Mesothelial cell of epicardium (in vitro differentiated cells): ENCODE measurements around the gene OR2T3. TPM values are rescaled to one million over a fixed set of nuclear protein-coding genes. Genes with fewer than 3 reads are reported as not detected.
"Not testable (repeated sequence)": the region's sequence is repeated elsewhere in the genome, so short reads cannot be mapped to it uniquely, and the experiment has no call there.

Source experiments
- DNase-seq, 2 experiments: peaks; one replicate each; pipeline ENCODE4 v3.0.0; 2021; ENCODE audit warnings: low spot score in 2 of 2; ENCODE audit not compliant: unreplicated experiment in 2 of 2
- H3K27ac Mint-ChIP-seq: 2 replicates; pipeline ENCODE4 v1.8.0; 2021; ENCODE audit warnings: mixed read lengths
- H3K27me3 Mint-ChIP-seq: 2 replicates; pipeline ENCODE4 v1.8.0; 2021; ENCODE audit warnings: low read depth, mixed read lengths
- H3K36me3 Mint-ChIP-seq: 2 replicates; pipeline ENCODE4 v1.8.0; 2021; ENCODE audit warnings: mixed read lengths
- H3K4me1 Mint-ChIP-seq: 2 replicates; pipeline ENCODE4 v1.8.0; 2021; ENCODE audit warnings: mixed read lengths
- H3K4me3 Mint-ChIP-seq: 2 replicates; pipeline ENCODE4 v1.8.0; 2021; ENCODE audit warnings: mild to moderate bottlenecking, moderate library complexity, mixed read lengths
- H3K9me3 Mint-ChIP-seq: 2 replicates; pipeline ENCODE4 v1.8.0; 2021; ENCODE audit warnings: mixed read lengths
- total RNA-seq: library from RNA; stranded (reverse); gene quantifications from 3 replicates; pipeline ENCODE4 v1.2.1, GENCODE V29; 2021

The OR2T3 gene
- not detected in 3 replicates for total RNA-seq

- not testable (repeated sequence) for H3K4me3 Mint-ChIP-seq, H3K4me1 Mint-ChIP-seq, DNase-seq, H3K27me3 Mint-ChIP-seq, H3K36me3 Mint-ChIP-seq, H3K27ac Mint-ChIP-seq
- peaks cover 35% of the 10 kb centered on the region for H3K9me3 Mint-ChIP-seq
Observed at GRCh38 chr1:248473051-248473450, at the start of gene OR2T3. TSS of gene OR2T3 (plus strand) at chr1:248473351. CDS start at chr1:248473351, 0 bp downstream.

- H3K9me3 Mint-ChIP-seq = peaks cover 65% of the 10 kb centered on the region
Observed at GRCh38 chr1:248427526-248428191, 45.5 kb upstream of the OR2T3 start.

GRCh38 chr1:248428192-248428533 lies 45.0 kb upstream of the OR2T3 start:
- not testable (repeated sequence) for H3K27ac Mint-ChIP-seq, H3K36me3 Mint-ChIP-seq, H3K4me3 Mint-ChIP-seq, DNase-seq, H3K4me1 Mint-ChIP-seq, H3K27me3 Mint-ChIP-seq
- H3K9me3 Mint-ChIP-seq = peaks cover 61% of the 10 kb centered on the region

More at GRCh38 chr1:248427526-248428191, 45.5 kb upstream of the OR2T3 start:
- not testable (repeated sequence) for H3K4me3 Mint-ChIP-seq, DNase-seq, H3K27me3 Mint-ChIP-seq, H3K27ac Mint-ChIP-seq, H3K36me3 Mint-ChIP-seq, H3K4me1 Mint-ChIP-seq

GRCh38 chr1:248431683-248432082 lies 41.5 kb upstream of the OR2T3 start:
- H3K4me1 Mint-ChIP-seq, DNase-seq, H3K4me3 Mint-ChIP-seq, H3K36me3 Mint-ChIP-seq, H3K27me3 Mint-ChIP-seq, H3K27ac Mint-ChIP-seq: not testable (repeated sequence)
- peaks cover 52% of the 10 kb centered on the region for H3K9me3 Mint-ChIP-seq

- H3K4me1 Mint-ChIP-seq, DNase-seq, H3K27ac Mint-ChIP-seq, H3K36me3 Mint-ChIP-seq, H3K27me3 Mint-ChIP-seq, H3K4me3 Mint-ChIP-seq: not testable (repeated sequence)
- H3K9me3 Mint-ChIP-seq = peaks cover 48% of the 10 kb centered on the region
Observed at GRCh38 chr1:248432201-248432600, 41.0 kb upstream of the OR2T3 start.

GRCh38 chr1:248433811-248434415 lies 39.2 kb upstream of the OR2T3 start:
- not testable (repeated sequence) for H3K4me3 Mint-ChIP-seq, H3K27ac Mint-ChIP-seq, DNase-seq, H3K36me3 Mint-ChIP-seq, H3K4me1 Mint-ChIP-seq, H3K27me3 Mint-ChIP-seq
- H3K9me3 Mint-ChIP-seq = peaks cover 45% of the 10 kb centered on the region

- peaks cover 46% of the 10 kb centered on the region for H3K9me3 Mint-ChIP-seq
- H3K4me3 Mint-ChIP-seq, H3K27me3 Mint-ChIP-seq: not testable (repeated sequence)
Observed at GRCh38 chr1:248434913-248435312, 38.2 kb upstream of the OR2T3 start.

GRCh38 chr1:248436303-248436702 lies 36.8 kb upstream of the OR2T3 start:
- peaks cover 42% of the 10 kb centered on the region for H3K9me3 Mint-ChIP-seq
- not testable (repeated sequence) for H3K4me3 Mint-ChIP-seq, H3K27me3 Mint-ChIP-seq, H3K36me3 Mint-ChIP-seq, DNase-seq, H3K27ac Mint-ChIP-seq, H3K4me1 Mint-ChIP-seq

More at GRCh38 chr1:248434913-248435312, 38.2 kb upstream of the OR2T3 start:
- H3K4me1 Mint-ChIP-seq, H3K36me3 Mint-ChIP-seq, DNase-seq, H3K27ac Mint-ChIP-seq: not testable (repeated sequence)

GRCh38 chr1:248438668-248439067 lies 34.5 kb upstream of the OR2T3 start:
- H3K27me3 Mint-ChIP-seq, H3K4me1 Mint-ChIP-seq, H3K27ac Mint-ChIP-seq, H3K4me3 Mint-ChIP-seq, H3K36me3 Mint-ChIP-seq, DNase-seq: not testable (repeated sequence)
- peaks cover 38% of the 10 kb centered on the region for H3K9me3 Mint-ChIP-seq

- not testable (repeated sequence) for H3K27ac Mint-ChIP-seq, H3K4me3 Mint-ChIP-seq, H3K27me3 Mint-ChIP-seq
Observed at GRCh38 chr1:248439283-248439682, 33.9 kb upstream of the OR2T3 start.

GRCh38 chr1:248442500-248443277 lies 30.5 kb upstream of the OR2T3 start:
- H3K27me3 Mint-ChIP-seq, DNase-seq, H3K27ac Mint-ChIP-seq, H3K4me3 Mint-ChIP-seq, H3K36me3 Mint-ChIP-seq, H3K4me1 Mint-ChIP-seq: not testable (repeated sequence)
- H3K9me3 Mint-ChIP-seq = peaks cover 57% of the 10 kb centered on the region

More at GRCh38 chr1:248439283-248439682, 33.9 kb upstream of the OR2T3 start:
- H3K36me3 Mint-ChIP-seq, DNase-seq, H3K4me1 Mint-ChIP-seq: not testable (repeated sequence)
- peaks cover 42% of the 10 kb centered on the region for H3K9me3 Mint-ChIP-seq

GRCh38 chr1:248444603-248445002 lies 28.5 kb upstream of the OR2T3 start:
- DNase-seq, H3K36me3 Mint-ChIP-seq, H3K4me1 Mint-ChIP-seq, H3K27ac Mint-ChIP-seq, H3K4me3 Mint-ChIP-seq, H3K27me3 Mint-ChIP-seq: not testable (repeated sequence)
- peaks cover 51% of the 10 kb centered on the region for H3K9me3 Mint-ChIP-seq

GRCh38 chr1:248445399-248445798 lies 27.8 kb upstream of the OR2T3 start, which contains the start of gene OR2T2:
TSS of gene OR2T2 (plus strand) at chr1:248445637. CDS start at chr1:248452798, 7,161 bp downstream.
- H3K36me3 Mint-ChIP-seq = not testable (repeated sequence)

More at GRCh38 chr1:248445399-248445798, 27.8 kb upstream of the OR2T3 start, which contains the start of gene OR2T2:
- H3K9me3 Mint-ChIP-seq = peaks cover 46% of the 10 kb centered on the region
- not testable (repeated sequence) for H3K27ac Mint-ChIP-seq, H3K27me3 Mint-ChIP-seq, H3K4me1 Mint-ChIP-seq, DNase-seq, H3K4me3 Mint-ChIP-seq
